Esophagus squamous epithelium (tissue), 5 donors: ENCODE measurements around the gene ZNF141. TPM values are rescaled to one million over a fixed set of nuclear protein-coding genes. Genes with fewer than 3 reads are reported as not detected.
"Not testable (repeated sequence)": the region's sequence is repeated elsewhere in the genome, so short reads cannot be mapped to it uniquely, and the experiment has no call there.

Experiments used
- DNase-seq: peaks from one replicate; lab custom pipeline; 2025; lab: John Stamatoyannopoulos, UW
- H3K27ac ChIP-seq, 4 donors: fragments of 200-600 bp; sonication (generic); one replicate each; pipeline ENCODE4 v1.5.1; 2016 to 2019; ENCODE audit warnings: mild to moderate bottlenecking in 1 of 4
- H3K27me3 ChIP-seq, 4 donors: fragments of 200-600 bp; sonication (generic); 1 replicate in 3 of 4; 2 replicates in 1 of 4; pipeline versions ENCODE4 v1.5.1 to v1.6.0; 2017 to 2021; ENCODE audit warnings: antibody characterized with exemption in 1 of 4
- H3K36me3 ChIP-seq, 3 donors: fragments of 200-600 bp; sonication (generic); one replicate each; pipeline ENCODE4 v1.5.1; 2016 to 2019
- H3K4me1 ChIP-seq, 3 donors: fragments of 200-600 bp; sonication (generic); one replicate each; pipeline ENCODE4 v1.5.1; 2017 to 2019
- H3K4me3 ChIP-seq, 4 donors: fragments of 200-600 bp; sonication (generic); 1 replicate in 3 of 4; 2 replicates in 1 of 4; pipeline ENCODE4 v1.5.1; 2016 to 2019; ENCODE audit warnings: mild to moderate bottlenecking in 2 of 4, moderate library complexity in 1 of 4
- H3K9me3 ChIP-seq, 3 donors: fragments of 200-600 bp; sonication (generic); one replicate each; pipeline ENCODE4 v1.5.1; 2016 to 2019
- CTCF ChIP-seq, 6 experiments: fragments of 450-650 bp in 4 of 6; fragments of 200-600 bp in 2 of 6; sonication (generic) in 2 of 6; IDR thresholded peaks; one replicate each; pipeline ENCODE4 v1.5.1; 2016 to 2019; ENCODE audit warnings: antibody characterized with exemption in 6 of 6, mild to moderate bottlenecking in 4 of 6, moderate library complexity in 4 of 6
- POLR2A ChIP-seq, 4 donors: fragments of 450-650 bp; IDR thresholded peaks; one replicate each; pipeline ENCODE4 v1.6.1; 2017; ENCODE audit warnings: antibody characterized with exemption in 4 of 4, mild to moderate bottlenecking in 4 of 4, moderate library complexity in 3 of 4
- WGBS, 2 donors: methylation state at CpG; one replicate each; pipeline ENCODE4 v1.1.5; 2018; 5-methylcytosine and 5-hydroxymethylcytosine counted together
- intact Hi-C: fragments of 100-400 bp; cut with DNase I; formaldehyde crosslinking; loops from one replicate; pipeline ENCODE4 v1.15.0; 2022
- total RNA-seq, 4 donors: library from RNA; depleted of rRNA; stranded (reverse); fragments of >200 nt; gene quantifications; one replicate each; pipeline ENCODE4 v1.1.0, GENCODE V29; 2016
- donor health status: DM: yes; HTN: yes; CAD: no.

The ZNF141 gene
- total RNA-seq, 4 donors from 2014 or later = 5.9 to 24.4 (median 7.3) TPM

GRCh38 chr4:384311-385010, 46.8 kb downstream of the ZNF141 start:
- intact Hi-C loops = no loop called here
- Histone ChIP-seq H3K27me3 (no peaks in the 10 kb centered on the region), H3K36me3 (no peaks in the 10 kb centered on the region), H3K4me3 (peak overlapping the region in 1 of 4 donors; percentile 15), H3K27ac (no peak overlapping the region), H3K4me1 (no peaks in the 10 kb centered on the region), H3K9me3 (peaks cover 22 to 100% (median 97%) of the 10 kb centered on the region in 3 donors)
- WGBS, 2 donors = 70 to 78% methylated on average over 10 of the region's 10 CpGs
- TF ChIP-seq CTCF (IDR thresholded peaks at IDR 0.05) = no peak
- no peak for DNase-seq

- 18 to 30% methylated on average over 7 of the region's 46 CpGs for WGBS, 2 donors
- no peaks in the 10 kb centered on the region for H3K4me1 ChIP-seq
- H3K27ac ChIP-seq = no peak overlapping the region
- TF ChIP-seq CTCF (IDR thresholded peaks at IDR 0.05) = no peak
- TF ChIP-seq POLR2A (IDR thresholded peaks at IDR 0.05) = no peak
- peaks cover 22 to 97% (median 90%) of the 10 kb centered on the region in 3 donors for H3K9me3 ChIP-seq
- no peak for DNase-seq
- no peaks in the 10 kb centered on the region for H3K27me3 ChIP-seq
- no peaks in the 10 kb centered on the region for H3K36me3 ChIP-seq
- H3K4me3 ChIP-seq = peak overlapping the region in 1 of 4 donors; percentile 21
- intact Hi-C loops = no loop called here
Measured at GRCh38 chr4:385934-386707, 48.5 kb downstream of the ZNF141 start.

DNA sequence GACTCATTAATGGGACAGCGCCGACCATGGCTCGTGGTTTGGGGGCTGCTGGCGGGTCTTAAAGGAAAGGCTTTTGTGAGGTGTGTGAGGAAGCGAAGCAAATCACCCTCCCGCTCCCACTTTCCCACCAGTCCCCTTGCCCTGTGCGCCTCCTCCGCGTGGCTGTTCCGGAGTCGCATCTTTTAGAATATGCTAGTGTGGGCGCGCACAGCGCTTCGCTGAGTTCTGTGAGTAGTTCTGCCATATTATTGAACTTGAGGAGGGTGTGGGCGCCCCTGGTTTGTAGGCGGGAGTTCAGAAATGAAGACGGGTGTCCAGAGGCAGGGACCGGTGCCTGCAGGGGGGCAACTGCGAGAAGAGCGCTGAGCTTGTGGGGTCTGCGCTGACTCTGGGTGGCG, 49.1 kb downstream of the ZNF141 start:
- H3K27me3 ChIP-seq = no peaks in the 10 kb centered on the region
- intact Hi-C loops = no loop called here
- H3K27ac ChIP-seq = no peak overlapping the region
- no peaks in the 10 kb centered on the region for H3K4me1 ChIP-seq
- H3K36me3 ChIP-seq = no peaks in the 10 kb centered on the region
- 26 to 41% methylated on average over 16 to 21 of the region's 23 CpGs for WGBS, 2 donors
- H3K4me3 ChIP-seq = peak overlapping the region in 1 of 4 donors; percentile 21
- H3K9me3 ChIP-seq = peaks cover 22 to 97% (median 86%) of the 10 kb centered on the region in 3 donors
- DNase-seq = no peak
- TF ChIP-seq CTCF (IDR thresholded peaks at IDR 0.05) (no peak), POLR2A (IDR thresholded peaks at IDR 0.05) (no peak)

DNA sequence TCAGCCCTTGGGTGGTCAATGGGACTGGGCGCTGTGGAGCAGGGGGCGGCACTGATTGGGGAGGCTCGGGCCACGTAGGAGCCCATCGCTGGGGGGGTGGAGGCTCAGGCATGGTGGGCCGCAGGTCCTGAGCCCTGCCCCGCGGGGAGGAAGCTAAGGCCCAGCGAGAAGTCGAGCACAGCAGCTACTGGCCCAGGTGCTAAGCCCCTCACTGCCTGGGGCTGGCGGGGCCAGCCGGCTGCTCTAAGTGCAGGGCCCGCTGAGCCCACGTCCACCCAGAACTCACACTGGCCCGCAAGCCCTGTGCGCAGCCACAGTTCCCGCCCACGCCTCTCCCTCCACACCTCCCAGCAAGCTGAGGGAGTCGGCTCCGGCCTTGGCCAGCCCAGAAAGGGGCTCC, 66.4 kb downstream of the ZNF141 start:
- no peak for TF ChIP-seq CTCF (IDR thresholded peaks at IDR 0.05)
- no peak for TF ChIP-seq POLR2A (IDR thresholded peaks at IDR 0.05)
- no peaks in the 10 kb centered on the region for H3K4me1 ChIP-seq
- no peaks in the 10 kb centered on the region for H3K27me3 ChIP-seq
- no peak overlapping the region for H3K27ac ChIP-seq
- WGBS, 2 donors = 80% methylated on average over 1 of the region's 20 CpGs; no CpG with 5 or more reads in 1 of the 2 donors
- DNase-seq = no peak
- peaks cover 0 to 93% (median 56%) of the 10 kb centered on the region in 3 donors for H3K9me3 ChIP-seq
- no peaks in the 10 kb centered on the region for H3K36me3 ChIP-seq
- no peak overlapping the region for H3K4me3 ChIP-seq
- intact Hi-C loops = no loop called here

- peaks cover 5 to 96% (median 65%) of the 10 kb centered on the region in 3 donors for H3K9me3 ChIP-seq
- H3K27ac ChIP-seq, intact Hi-C loops, H3K4me3 ChIP-seq, H3K27me3 ChIP-seq, H3K36me3 ChIP-seq, H3K4me1 ChIP-seq, DNase-seq: not testable (repeated sequence)
- WGBS, 2 donors = 83 to 86% methylated on average over 6 of the region's 6 CpGs
Measured at GRCh38 chr4:408321-408720, 70.7 kb downstream of the ZNF141 start.
